ENCODE measurements around the gene CENPH.
"Not testable (repeated sequence)": the region's sequence is repeated elsewhere in the genome, so short reads cannot be mapped to it uniquely, and the experiment has no call there.

Gene CENPH

DNA sequence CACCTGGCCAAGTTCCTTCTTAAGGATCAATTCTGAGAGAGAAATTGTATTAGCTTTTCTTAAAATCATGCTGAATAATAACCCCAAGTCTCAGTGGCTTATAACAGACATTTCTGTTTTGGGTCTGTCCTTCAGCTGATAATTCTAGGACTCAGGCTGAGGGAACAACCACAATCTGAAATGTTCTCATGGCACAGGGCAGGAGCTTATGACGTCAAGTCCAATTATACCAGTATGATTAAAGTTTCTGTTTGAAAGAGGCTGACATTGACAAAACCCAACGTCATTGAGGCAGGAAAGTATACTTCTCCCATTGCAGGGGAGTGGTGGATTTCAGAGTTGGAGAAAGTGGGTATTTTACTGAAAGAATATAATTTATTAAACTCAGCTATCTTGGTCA lies 21.8 kb downstream of the CENPH start:
- no peak for FAIRE-seq

DNA sequence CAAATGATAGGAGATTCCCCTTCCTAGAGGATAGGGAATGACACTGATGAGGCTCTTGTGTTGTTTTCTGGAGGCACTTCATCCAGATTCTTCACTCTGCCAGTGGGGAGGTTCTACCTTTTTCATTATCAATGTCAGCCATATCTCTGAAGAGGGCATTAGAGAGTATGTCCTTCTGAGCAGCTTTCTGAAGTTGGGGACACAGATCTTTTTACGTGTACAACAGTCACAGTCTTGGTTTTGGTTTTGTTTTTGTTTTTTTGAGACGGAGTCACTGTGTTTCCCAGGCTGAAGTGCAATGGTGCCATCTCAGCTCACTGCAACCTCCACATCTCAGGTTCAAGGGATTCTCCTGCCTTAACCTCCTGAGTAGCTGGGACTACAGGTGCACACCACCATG lies 22.6 kb downstream of the CENPH start:
- no peak for FAIRE-seq

DNA sequence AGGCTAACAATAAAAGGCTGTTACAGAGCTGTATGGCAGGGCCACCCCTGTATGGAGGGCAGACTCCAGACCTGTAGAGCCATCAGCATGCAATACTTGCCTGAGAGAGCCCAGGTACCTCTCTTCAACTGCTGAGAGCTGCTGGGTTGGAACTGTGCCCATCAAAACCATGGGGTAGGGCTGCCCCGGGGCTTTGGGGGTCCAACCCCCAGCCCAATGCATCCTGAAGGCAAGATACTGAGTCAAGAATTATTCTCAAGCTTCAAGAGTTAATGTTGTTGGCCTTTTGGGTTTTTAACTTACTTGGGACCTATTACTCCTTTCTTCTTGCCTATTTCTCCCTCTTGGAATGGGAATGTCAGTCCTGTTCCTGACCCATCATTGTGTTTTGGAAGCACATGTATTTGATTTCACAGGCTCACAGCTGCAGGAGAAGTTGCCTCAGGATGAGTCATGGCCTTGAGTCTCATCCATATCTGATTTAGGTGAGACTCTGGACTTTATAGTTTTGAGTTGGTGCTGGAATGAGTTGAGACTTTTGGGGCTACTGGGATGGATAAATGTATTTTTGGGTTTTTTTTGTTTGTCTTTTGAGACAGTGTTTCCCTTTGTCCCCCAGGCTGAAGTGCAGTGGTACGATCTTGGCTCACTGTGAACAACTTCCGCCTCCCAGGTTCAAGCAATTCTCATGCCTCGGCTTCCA lies 24.3 kb downstream of the CENPH start:
- no peak for FAIRE-seq

DNA sequence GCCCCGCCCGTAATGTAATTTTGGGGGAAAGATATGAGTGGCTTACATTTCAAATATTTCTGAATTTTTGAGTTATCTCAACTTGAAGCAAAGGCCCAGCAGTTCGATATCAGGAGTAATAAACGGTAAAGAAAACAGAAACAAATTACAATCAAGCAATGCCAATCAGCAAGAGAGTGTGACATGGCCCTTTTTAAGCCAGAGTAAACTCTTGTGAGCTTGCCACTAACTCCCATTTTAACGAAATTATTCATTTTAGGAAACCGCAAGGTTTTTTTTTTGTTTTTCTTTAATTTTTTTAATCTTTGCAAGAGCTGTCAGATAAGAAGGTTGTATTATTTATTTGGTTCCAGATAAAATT lies 27.7 kb downstream of the CENPH start:
- FAIRE-seq: no peak

DNA sequence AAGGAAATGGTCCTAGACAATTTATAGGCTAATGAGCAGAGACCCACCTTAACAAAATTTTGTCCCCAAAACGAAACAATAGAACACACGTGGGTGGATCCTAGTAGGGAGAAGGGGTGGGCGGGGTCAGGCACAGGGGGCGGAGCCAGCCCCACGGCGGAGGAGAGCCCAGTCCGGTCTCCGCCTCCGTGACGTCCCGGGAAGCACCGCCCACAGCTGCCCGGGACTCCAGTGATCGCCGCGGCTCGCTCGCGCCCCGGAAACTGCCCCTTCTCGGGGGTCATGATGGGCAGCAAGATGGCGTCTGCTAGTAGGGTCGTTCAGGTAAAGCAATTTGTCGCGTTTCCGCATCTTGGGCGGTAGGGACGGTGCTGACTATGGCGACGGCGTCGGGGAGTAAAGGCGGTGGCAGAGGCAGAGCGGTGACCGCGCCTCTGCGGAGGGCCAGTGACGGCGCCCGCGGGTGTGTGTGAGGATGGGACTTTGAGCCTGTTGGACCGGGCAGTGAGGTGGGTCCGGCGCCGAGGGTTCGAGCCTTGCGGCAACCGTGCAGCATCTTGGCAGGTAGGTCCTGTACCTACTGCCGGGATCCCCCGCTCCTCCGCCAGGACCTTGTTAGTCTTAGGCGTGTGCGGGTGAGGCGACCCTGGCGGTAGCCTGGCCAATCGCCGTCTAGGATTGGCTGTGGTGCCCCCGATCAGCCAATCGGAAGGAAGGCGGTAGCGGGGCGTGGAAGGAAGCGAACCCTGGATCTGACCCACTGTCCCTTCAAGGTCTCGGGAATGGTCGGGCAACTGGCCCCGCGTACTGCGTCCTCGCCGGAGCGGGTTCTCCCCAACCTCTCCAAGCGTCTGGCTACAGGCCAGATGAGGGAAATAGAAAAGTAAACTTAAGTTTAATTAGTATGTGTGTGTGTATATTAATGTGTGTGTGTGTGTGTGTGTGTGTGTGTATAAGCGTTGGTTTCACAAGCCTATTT lies 28.5 kb downstream of the CENPH start:
- FAIRE-seq: no peak

DNA sequence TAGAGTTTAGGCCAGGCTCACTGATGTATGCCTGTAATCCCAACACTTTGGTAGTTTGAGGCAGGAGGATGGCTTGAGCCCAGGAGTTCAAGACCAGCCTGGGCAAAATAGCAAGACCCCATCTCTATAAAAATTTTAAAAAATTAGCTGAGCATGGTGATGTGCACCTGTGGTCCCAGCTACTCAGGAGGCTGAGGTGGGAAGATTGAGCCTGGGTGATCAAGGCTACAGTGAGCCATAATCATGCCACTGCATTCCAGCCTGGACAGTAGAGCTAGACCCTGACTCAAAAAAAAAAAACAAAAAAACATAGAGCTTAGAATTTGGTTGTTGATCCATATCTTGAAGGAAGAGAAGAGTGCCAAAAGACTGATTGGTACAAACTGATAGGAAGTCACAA lies 30.6 kb downstream of the CENPH start:
- FAIRE-seq: no peak

DNA sequence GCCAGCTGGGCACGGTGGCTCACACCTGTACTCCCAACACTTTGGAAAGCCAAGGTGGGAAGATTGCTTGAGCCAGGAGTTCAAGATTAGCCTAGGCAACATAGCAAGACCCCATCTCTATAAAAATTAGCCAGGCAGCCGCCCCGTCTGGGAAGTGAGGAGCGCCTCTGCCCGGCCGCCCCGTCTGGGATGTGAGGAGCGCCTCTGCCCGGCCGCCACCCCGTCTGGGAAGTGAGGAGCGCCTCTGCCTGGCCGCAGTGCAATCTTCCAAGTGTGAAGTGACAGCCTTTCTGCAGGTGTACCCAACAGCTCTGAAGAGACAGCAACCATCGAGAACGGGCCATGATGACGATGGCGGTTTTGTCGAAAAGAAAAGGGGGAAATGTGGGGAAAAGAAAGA lies 31.0 kb downstream of the CENPH start:
- not testable (repeated sequence) for FAIRE-seq

DNA sequence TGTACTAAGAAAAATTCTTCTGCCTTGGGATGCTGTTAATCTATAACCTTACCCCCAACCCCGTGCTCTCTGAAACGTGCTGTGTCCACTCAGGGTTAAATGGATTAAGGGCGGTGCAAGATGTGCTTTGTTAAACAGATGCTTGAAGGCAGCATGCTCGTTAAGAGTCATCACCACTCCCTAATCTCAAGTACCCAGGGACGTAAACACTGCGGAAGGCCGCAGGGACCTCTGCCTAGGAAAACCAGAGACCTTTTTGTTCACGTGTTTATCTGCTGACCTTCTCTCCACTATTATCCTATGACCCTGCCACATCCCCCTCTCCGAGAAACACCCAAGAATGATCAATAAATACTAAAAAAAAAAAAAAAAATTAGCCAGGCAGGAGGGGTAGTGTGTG lies 31.4 kb downstream of the CENPH start:
- not testable (repeated sequence) for FAIRE-seq

DNA sequence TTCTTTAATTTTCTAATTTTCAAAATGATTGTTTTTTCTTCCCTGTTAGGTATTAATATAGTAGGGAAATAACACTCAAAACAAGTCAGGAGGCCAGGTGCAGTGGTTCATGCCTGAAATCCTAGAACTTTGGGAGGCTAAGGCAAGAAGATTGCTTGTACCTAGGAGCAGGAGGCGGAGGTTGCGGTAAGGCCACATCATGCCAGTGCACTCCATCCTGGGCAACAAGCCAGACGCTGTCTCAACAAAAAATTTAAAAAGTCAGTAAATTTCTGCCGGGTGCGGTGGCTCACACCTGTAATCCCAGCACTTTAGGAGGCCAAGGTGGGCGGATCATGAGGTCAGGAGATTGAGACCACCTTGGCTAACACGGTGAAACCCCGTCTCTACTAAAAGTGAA lies 35.1 kb downstream of the CENPH start:
- FAIRE-seq: no peak

DNA sequence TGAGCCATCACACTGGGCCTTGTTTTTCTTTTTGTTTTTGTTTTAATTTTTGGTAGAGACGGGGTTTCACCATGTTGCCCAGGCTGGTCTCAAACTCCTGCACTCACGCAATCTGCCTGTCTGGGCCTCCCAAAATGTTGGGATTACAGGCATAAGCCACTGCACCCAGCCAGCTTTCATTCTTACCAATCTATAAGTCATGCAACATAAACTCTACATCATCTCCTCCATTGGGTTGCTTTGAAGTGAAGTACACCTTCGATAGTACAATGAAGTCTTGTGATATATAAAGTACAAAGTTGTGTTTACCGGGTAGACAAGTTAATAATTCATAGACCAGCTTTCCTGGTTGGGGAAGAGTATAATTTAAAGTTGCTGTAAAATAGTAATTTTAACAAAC lies 36.5 kb downstream of the CENPH start:
- no peak for FAIRE-seq

DNA sequence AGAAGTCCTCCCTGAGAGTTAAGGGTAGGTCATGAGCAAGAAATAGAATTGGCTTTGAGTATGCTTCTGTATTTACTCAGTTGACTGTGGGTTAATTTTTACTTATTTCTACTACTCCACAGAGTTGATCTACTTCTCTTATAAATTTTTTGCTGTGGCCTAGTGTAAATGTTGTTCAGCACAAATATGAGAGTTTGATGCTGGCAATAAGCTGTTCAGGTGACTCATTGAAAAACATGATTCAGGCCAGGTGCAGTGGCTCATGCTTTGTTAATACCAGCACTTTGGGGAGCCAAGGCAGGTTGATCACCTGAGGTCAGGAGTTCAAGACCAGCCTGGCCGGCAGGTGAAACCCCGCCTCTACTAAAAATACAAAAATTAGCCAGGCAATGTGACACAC lies 40.8 kb downstream of the CENPH start:
- no peak for FAIRE-seq

DNA sequence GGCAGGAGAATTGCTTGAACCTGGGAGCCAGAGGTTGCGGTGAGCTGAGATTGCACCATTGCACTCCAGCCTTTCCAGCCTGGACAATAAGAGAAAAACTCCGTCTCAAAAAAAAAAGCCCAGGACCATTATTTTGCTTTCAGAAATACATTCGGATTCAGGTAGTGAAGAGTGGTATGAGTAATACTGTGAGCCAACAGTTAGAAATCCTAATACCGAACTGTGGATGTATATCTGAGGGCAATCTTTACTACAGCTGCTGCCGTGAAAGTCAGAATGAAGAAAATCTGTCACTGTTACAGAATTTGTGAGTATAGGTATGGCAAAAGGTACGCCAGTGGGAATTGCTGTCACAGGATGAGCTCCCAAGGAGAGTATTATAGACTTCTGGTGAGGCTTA lies 41.9 kb downstream of the CENPH start:
- FAIRE-seq: no peak

DNA sequence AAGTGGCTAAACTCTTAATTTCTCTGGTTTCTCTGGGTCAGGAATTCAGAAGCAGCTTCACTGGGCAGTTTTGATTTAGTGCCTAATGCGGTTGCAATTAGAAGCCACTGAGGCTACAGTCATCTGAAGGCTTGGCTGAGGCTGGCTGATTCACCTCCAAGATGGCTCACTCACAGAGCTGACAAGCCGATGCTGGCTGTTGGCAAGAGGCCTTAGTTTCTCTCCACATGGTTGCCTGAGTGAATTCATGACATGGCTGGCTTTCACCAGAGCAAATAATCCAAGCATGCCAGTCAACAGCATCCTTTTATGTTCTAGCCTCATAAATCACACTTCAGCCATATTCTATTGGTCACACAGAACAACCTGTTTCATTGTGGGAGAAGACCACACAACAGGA lies 42.5 kb downstream of the CENPH start:
- no peak for FAIRE-seq

DNA sequence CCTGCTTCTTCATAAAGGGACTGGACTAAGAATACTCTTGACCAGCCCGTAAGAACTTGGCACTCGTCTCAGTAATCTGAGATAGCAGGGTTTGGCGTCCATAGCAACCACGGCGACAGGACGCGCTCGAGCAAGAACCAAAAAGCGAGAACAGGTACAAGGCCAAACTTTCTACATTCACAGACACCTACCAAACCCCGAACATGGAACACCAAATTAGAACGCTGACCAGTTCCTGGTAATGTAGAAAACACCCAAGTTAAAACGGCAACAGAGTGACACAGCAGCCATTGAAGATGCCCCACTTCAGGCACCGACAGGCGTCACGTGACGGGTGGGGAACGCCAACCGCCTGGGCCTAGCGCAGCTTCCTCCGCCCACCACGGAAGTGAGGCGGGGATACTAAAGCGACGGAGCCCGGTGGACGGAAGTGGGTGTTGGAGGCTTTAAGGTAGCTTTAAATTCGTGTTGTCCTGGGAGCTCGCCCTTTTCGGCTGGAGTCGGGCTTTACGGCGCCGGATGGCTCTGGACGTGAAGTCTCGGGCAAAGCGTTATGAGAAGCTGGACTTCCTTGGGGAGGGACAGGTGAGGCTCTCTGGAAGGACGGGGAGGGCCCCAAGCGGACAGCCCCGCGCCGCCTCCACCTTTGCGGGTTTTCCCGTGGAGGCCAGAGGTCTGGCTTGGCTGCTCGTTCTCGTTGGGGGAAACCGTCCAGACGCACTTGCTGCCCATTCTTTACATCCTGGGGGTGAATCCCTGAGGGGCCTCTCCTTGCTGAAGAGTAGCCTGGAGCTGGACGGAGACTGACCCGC lies 45.3 kb downstream of the CENPH start, which contains the start of gene CDK7:
TSS of gene CDK7 (plus strand) at position 430 of the 812 bp plus-strand sequence. CDS start at position 520, 90 bp downstream.
- peak; percentile 82 for FAIRE-seq

DNA sequence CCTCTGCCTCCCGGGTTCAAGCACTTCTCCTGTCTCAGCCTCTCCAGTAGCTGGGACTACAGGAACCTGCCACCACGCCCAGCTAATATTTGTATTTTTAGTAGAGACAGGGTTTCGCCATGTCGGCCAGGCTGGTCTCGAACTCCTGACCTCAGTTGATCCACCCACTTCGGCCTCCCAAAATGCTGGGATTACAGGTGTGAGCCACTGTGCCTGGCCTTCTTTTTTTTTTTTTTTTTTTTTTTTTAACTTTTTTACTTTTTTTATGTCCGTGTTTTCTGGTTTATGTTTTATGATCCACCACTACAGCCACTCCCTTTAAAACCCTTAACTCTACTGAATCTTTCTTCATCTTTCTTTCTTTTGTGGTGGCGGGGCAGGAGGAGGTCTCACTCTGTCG lies 47.4 kb downstream of the CENPH start:
- not testable (repeated sequence) for FAIRE-seq

DNA sequence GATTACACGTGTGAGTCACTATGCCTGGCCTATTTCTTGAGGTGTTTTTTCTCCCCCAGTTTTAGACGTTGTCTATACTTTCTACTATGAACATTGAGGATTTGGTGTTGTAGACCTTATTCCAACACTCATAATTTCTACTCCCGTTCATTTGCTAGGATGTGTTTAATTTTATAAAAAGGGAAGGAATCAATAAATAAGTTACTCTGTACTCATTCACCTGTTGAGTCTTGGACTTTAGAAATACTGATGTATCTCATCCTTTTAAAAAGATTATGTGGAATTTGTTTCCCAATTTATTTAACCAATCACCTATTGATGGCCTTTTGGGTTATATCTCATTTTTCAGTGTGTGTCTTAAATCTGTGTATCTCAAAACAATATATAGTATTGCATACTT lies 48.5 kb downstream of the CENPH start:
- no peak for FAIRE-seq

DNA sequence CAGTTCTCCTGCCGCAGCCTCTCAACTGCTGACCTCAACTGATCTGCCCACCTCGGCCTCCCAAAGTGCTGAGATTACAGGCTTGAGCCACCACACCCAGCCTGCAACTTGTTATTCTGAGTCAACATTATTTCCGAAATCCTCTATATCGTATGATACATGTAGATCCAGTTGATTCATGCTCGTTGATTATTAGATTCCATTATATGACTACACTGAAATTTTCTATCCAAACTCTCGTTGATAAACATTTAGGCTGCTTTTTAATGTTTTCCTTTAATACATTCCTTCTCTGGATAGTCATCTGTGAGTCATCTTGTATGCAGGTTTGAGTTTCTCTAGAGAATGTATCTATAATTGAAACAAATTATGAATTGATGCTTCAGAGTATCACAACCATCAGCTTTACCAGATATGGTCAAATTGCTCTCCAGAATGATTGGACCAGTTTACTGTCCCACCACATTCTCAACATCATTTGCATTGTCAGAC lies 49.4 kb downstream of the CENPH start:
- FAIRE-seq: no peak

DNA sequence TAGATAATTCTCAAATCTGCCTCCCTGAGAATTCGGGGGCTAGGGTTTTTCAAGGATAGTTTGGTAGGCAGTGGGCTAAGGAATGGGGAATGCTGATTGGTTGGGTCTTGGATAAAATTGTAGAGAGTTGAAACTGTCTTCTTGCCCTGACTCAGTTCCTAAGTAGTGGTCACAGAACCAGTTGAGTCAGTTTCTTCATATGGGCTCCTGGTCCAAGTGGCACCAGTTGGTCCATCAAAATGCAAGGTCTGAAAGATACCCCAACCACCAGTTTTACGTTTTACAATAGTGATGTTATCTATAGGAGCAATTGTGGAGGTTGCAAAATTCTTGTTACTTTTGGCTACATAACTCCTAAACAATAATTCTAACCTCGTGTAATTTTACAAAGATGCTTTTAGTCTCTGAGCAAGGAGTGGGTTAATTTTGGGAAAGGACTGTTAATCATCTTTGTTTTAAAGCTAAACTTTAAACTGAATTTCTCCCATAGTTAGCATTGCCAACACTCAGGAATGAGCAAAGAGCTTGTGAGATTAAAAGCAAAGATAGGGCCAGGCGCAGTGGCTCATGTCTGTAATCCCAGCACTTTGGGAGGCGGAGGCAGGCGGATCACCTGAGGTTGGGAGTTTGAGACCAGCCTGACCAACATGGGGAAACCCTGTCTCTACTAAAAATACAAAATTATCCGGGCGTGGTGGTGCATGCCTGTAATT lies 53.0 kb downstream of the CENPH start:
- no peak for FAIRE-seq

DNA sequence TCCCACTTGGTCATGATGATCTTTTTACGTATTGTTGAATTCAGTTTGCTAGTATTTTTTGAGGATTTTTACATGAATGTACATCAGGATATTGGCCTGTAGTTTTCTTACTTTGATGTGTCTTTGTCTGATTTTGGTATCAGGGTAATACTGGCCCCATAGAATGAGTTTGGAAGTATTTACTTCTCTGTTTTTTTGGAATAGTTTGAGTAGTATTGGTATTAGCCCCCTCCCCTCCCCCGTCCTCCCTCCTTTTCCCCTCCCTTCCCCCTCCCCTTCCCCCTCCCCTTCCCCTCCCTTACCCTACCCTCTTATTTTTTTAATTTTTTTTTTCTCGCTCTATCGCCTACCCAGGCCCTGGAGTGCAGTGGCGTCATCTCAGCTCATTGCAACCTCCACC lies 55.6 kb downstream of the CENPH start:
- FAIRE-seq: no peak

DNA sequence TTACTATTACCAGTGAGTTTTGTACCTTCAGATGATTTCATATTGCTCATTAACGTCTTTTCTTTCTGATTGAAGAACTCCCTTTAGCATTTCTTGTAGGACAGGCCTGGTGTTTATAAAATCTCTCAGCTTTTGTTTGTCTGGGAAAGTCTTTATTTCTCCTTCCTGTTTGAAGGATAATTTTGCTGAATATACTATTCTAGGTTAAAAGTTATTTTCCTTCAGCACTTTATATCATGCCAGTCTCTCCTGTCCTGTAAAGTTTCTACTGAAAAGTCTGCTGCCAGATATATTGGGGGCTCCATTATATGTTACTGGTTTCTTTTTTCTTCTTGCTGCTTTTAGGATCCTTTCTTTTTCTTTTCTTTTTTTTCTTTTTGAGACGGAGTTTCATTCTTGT lies 58.6 kb downstream of the CENPH start:
- no peak for FAIRE-seq

DNA sequence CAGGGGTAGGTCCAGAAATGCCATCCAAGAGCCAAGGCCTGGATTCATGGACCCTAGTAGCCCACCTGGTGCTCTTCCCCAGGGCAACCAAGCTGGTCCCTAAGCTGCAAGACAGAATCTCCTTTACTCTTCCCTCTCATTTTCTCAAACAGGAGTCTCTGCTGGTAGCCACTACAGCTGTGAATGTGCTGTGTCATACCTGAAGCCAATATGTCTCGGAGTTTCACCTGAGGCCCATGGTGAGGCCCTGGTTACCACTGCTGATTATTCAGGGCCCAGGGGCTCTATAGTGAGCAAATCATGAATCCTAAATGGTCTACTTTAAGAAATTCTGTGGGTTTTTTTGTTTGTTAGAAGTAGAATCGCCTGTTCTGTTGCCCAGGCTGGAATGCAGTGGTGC lies 61.2 kb downstream of the CENPH start:
- FAIRE-seq: no peak

DNA sequence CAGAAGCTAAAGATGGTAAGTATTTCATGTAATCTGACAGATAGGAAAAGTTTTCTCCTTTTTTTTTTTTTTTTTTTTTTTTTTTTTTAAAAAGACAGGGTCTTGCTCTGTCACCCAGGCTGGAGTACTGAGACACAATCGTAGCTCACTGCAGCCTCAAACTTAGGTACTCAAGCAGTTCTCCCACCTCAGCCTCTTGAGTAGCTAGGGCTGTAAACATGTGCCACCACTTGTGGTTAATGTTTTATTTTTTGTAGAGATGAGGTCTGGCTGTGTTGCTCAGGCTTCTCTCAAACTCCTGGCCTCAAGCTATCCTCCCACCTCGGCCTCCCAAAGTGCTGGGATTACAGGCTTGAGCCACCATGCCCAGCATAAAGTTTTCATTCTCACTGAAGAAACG lies 63.1 kb downstream of the CENPH start:
- FAIRE-seq: no peak
